Measurements from ENCODE around the gene EEPD1. TPM values are rescaled to one million over a fixed set of nuclear protein-coding genes. Genes with fewer than 3 reads are reported as not detected.

The EEPD1 gene
- total and polyA plus RNA-seq, 2 donors (not counting 3 experiments of a cell fraction or from before 2014, with no cell fraction given): 0.40 to 0.42 TPM

DNA sequence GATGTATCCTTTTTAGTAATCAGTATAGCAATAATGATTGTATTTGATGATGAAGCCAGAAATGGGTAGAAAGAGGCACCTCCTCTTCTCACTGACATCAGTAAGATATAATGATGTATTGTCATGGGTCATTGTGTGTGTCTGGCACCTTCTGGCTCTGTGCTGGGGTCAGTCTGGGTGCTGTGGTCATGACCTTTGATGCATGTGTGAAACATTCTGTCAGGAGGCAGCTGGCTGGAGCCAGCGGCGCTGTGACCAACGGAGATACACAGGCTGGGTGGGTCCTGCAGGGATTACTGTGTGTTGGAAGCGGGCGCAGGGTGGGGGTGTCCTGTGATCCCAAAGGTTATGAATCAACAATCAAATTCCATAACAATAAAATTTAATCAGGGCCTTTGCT is 35.2 kb downstream of the EEPD1 start:
- intact Hi-C loops (cut with micrococcal nuclease) (loop anchor here (10.0 kb wide), 1 partner anchor 63 kb away; no protein-coding TSS in a partner anchor), dilution Hi-C loops (cut with MboI; ENCODE audit: extremely low pct_ligation_motif_present, low sequenced_read_pairs) (no loop called here)
- H3K9me3 ChIP-seq (replicated peaks; ENCODE audit: control insufficient read depth, insufficient read depth, low read length): no peaks in the 10 kb centered on the region
- CTCF ChIA-PET: no interaction called here
- H3K9ac ChIP-seq (replicated peaks; ENCODE audit: extremely low read depth, insufficient read depth, low read length): no peak overlapping the region
- no TSS peak for BruUV-seq (replicated peaks)
- DNase-seq (ENCODE audit: low read depth, low spot score) (no peak), FAIRE-seq (no peak)
- no peaks in the 10 kb centered on the region for H3K4me1 ChIP-seq (ENCODE audit: control insufficient read depth, extremely low read depth, insufficient read depth, low read length)
- no peak overlapping the region for H3K27ac ChIP-seq (ENCODE audit: insufficient read depth, low read depth, low read length)
- H3K27me3 ChIP-seq (ENCODE audit: control insufficient read depth in 2 of 2, insufficient read depth in 2 of 2, low read length in 2 of 2): no peaks in the 10 kb centered on the region
- no peak overlapping the region for H3K4me2 ChIP-seq (ENCODE audit: insufficient read depth, low read length)
- no peaks in the 10 kb centered on the region for H3K9me1 ChIP-seq (replicated peaks; ENCODE audit: control insufficient read depth, extremely low read depth, insufficient read depth, low read length)
- H3K4me3 ChIP-seq (replicated peaks in 1 of 3; ENCODE audit: insufficient read depth in 1 of 3, low read depth in 1 of 3, low read length in 3 of 3): no peak overlapping the region
- no peak for TF ChIP-seq FOS (IDR thresholded peaks at IDR 0.05; ENCODE audit: borderline replicate concordance, insufficient read depth, low read length)
- POLR2A ChIA-PET: no interaction called here
- H3K36me3 ChIP-seq (ENCODE audit: control insufficient read depth in 2 of 2, extremely low read depth in 1 of 2, insufficient read depth in 2 of 2, low read length in 2 of 2): no peaks in the 10 kb centered on the region
- no peaks in the 10 kb centered on the region for H3K79me2 ChIP-seq (ENCODE audit: control insufficient read depth, insufficient read depth, low read length)
- no peaks in the 10 kb centered on the region for H4K20me1 ChIP-seq (replicated peaks; ENCODE audit: control insufficient read depth, extremely low read depth, insufficient read depth, low read length)
- H2AFZ ChIP-seq (ENCODE audit: low read depth, low read length): no peak overlapping the region

DNA sequence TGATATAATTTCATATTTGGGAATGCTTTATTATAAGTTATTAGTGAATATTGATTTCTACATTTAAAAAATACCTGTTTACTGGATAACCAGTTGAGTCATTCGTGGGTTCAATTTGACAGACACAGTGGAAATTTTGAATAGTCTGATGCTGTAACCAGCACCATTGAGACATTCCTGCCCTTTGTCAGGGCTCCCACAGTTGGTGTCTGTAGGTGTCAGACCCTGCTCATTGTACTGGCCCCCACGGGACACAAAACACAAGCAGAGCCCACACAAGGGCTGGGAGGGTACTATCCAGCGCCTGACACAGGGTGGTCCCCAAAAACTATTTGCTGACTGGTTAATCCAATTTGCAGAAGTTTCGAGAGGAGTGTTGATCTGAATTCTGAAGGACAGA is 35.9 kb downstream of the EEPD1 start:
- CTCF ChIA-PET: no interaction called here

More for the DNA sequence above, 35.9 kb downstream of the EEPD1 start:
- dilution Hi-C loops (cut with MboI; ENCODE audit: extremely low pct_ligation_motif_present, low sequenced_read_pairs) (no loop called here), intact Hi-C loops (cut with micrococcal nuclease) (loop anchor here (10.0 kb wide), 1 partner anchor 64 kb away; no protein-coding TSS in a partner anchor)
- no peaks in the 10 kb centered on the region for H3K27me3 ChIP-seq (ENCODE audit: control insufficient read depth in 2 of 2, insufficient read depth in 2 of 2, low read length in 2 of 2)
- H3K36me3 ChIP-seq (ENCODE audit: control insufficient read depth in 2 of 2, extremely low read depth in 1 of 2, insufficient read depth in 2 of 2, low read length in 2 of 2): no peaks in the 10 kb centered on the region
- TF ChIP-seq FOS (IDR thresholded peaks at IDR 0.05; ENCODE audit: borderline replicate concordance, insufficient read depth, low read length): no peak
- H3K79me2 ChIP-seq (ENCODE audit: control insufficient read depth, insufficient read depth, low read length): no peaks in the 10 kb centered on the region
- DNase-seq (ENCODE audit: low read depth, low spot score) (no peak), FAIRE-seq (no peak)
- no TSS peak for BruUV-seq (replicated peaks)
- no peaks in the 10 kb centered on the region for H3K4me1 ChIP-seq (ENCODE audit: control insufficient read depth, extremely low read depth, insufficient read depth, low read length)
- no peak overlapping the region for H3K4me3 ChIP-seq (replicated peaks in 1 of 3; ENCODE audit: insufficient read depth in 1 of 3, low read depth in 1 of 3, low read length in 3 of 3)
- H3K9ac ChIP-seq (replicated peaks; ENCODE audit: extremely low read depth, insufficient read depth, low read length): no peak overlapping the region
- no peaks in the 10 kb centered on the region for H3K9me3 ChIP-seq (replicated peaks; ENCODE audit: control insufficient read depth, insufficient read depth, low read length)
- no peaks in the 10 kb centered on the region for H3K9me1 ChIP-seq (replicated peaks; ENCODE audit: control insufficient read depth, extremely low read depth, insufficient read depth, low read length)
- no peak overlapping the region for H3K4me2 ChIP-seq (ENCODE audit: insufficient read depth, low read length)
- H4K20me1 ChIP-seq (replicated peaks; ENCODE audit: control insufficient read depth, extremely low read depth, insufficient read depth, low read length): no peaks in the 10 kb centered on the region
- POLR2A ChIA-PET: no interaction called here
- no peak overlapping the region for H3K27ac ChIP-seq (ENCODE audit: insufficient read depth, low read depth, low read length)
- H2AFZ ChIP-seq (ENCODE audit: low read depth, low read length): no peak overlapping the region
